GM21576 (cell line): Measurements from ENCODE around the gene DLG4.
"Not testable (repeated sequence)": the region's sequence is repeated elsewhere in the genome, so short reads cannot be mapped to it uniquely, and the experiment has no call there.

ENCODE experiments used
- ATAC-seq: cut with Tn5 transposase; IDR thresholded peaks from one replicate; pipeline ENCODE4 v1.9.1; 2021; ENCODE audit warnings: mild to moderate bottlenecking, moderate library complexity; ENCODE audit not compliant: unreplicated experiment

DLG4 gene

DNA sequence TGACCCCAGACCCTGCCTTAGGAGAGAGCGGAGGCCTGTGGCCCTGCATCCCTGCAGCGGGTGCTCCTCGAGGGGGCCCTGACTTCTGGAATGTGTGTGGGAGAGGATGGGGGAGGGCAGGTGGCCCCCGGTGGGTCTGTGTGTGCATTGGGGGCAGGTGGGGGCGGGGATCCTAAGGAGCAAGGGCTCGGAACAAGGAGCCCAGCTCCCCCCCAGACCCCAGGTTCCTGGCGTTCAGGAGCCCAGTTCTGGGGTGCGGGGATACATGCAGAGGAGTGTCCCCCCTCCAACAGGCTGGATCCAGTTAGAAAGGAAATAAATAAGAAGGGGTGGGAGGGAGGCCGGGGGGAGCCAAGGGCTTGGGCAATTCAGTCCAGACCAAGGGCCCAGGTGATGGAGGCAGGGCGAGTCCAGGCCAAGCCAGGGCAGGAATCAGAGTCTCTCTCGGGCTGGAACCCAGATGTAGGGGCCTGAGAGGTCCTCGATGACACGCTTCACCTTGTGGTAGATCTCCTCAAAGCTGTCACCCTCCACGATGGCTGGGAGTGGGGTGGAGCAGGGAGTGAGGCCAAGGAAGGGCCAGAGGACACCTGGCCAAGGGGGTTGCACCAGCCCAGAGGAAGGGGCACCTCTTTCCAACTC lies 29.2 kb downstream of the DLG4 start:
- ATAC-seq = no peak

DNA sequence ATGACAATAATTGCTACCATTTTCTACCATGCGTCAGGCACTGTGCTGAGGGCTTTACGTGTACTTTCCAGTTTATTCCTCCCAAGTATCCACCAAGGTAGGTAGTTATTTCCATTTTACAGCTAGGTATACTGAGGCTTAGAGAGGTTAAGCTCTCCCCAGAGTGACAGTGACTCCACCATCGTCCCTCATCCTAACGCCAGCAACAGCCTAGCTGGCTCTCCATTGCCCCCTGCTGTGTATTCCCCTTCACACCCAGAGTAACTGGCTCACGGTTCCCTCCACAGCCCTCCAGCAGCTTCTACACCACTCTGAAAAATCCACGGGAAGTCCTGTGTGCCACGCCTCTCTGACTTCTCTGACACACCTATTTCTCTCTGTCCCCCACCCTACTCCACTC lies 33.4 kb downstream of the DLG4 start:
- no peak for ATAC-seq

DNA sequence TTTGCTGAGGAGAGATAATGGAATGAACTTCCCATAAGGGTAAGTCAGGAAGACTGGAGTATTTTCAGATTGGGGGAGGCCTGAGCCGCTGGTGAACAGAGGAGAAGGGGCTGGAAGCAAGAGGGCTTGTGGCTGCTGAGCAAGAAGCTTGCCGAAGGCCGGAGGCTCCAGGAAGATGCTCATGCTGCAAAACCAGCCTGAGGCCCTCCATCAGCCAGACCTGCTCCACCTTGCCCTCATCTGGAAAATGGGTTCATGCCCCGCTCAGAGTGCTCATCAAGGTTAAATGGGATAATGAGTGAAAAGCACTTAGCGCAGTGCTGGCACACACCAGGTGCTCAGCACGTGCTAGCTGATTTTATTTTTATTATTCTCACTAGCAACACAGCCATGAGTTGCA lies 35.0 kb downstream of the DLG4 start:
- no peak for ATAC-seq

DNA sequence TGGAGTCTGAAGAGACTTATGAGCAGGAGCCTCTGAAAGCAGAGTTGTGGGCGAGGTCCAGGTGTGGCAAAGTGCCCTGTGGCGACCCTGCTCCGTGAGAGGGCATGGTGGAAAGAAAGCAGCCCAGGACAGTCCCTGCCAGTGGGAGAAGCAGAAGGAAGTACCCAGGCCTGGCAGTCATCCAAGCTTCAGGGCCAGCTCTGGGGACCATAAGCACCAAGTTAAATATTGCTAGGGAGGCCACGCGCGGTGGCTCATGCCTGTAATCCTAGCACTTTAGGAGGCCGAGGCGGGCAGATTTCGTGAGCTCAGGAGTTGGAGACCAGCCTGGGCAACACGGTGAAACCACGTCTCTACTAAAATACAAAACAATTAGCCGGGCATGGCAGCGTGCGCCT lies 35.5 kb downstream of the DLG4 start:
- ATAC-seq = no peak

DNA sequence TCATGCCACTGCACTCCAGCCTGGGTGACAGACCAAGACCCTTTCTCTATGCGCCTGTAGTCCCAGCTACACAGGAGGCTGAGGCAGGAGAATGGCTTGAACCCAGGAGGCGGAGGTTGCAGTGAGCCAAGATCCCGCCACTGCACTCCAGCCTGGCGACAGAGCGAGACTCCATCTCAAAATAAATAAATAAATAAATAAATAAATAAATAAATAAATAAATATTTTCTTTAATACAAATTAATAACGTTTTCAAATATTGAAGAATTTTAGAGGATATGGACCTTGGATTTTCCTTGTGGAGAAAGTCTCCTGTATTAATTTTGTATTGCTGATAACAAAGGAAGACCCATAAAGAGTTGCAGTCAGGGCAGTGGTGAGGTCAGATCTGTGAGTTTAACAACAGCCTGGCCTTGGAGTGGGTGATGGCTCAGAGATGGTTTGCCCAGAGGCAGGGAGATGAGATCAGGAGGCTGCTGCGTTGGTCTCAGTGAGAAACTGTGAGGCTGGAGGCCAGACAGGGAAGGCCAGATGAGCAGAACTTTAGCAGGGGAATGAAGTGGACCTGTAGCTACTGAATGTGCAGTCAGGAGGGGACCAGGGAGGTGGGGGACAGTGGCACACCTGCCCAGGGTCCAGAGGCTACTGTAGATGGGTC lies 36.1 kb downstream of the DLG4 start:
- no peak for ATAC-seq

DNA sequence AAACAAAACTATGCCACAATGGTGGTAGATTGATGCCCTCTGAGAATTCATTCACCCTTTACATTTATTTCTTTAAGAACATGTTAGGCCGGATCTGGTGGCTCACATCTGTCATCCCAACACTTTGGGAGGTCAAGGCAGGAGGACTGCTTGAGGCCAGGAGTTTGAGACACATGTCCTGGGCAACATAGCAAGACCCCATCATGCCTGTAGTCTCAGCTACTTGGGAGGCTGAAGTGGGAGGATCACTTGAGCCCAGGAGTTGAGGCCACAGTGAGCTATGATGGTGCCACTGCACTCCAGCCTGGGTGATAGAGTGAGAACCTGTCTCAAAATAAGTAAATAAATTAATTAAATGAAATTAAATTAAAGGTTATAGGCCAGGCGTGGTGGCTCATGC lies 37.5 kb downstream of the DLG4 start:
- not testable (repeated sequence) for ATAC-seq

DNA sequence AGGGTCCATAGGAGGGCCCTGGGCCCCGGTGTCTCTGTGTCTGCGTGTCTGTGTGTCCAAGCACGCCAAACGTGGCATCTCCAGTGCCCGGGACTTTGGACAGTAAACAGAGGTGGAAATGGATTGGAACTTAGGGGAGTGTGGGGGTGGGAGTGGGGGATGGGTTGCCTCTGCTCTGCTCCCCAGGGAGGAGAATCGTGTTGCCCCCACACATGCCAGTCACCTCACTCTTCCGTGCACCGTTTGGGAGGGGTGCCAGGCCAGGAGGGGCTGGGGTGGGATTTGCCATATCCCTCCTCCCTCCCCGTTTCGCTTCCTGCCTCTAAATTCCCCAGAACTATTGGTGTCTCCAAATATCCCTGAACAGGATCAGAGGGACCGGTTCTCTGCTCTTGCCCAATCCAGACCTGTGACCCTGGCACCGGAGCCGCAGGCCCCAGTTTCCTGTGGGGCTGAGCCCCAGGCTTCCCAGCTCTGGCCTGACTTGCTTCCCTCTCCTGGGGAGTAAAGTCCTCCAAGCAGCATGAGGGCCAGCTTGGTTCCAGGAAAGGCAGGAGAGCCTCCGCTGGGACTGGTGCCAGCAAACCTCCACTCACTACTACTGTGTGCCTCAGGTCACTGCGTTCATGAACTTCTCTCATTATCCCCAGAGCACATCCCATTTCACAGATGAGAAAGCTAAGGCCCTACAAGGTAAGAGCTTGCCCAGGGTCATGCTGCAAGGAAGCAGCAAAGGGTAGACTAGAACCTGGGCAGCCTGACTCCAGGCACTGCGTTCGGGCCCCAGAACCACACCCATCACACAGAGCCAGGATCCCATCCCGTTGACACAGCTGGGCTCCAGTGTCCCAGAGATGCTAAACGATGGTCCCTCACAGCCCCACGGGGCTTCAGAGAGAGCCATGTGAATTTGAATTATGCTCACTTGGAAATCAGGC lies 40.0 kb downstream of the DLG4 start, which contains the start of gene ASGR1:
Gene ASGR1, minus strand, starts transcription at position 54 of the 938 bp plus-strand sequence. CDS start 807 bp downstream, outside the sequence.
- ATAC-seq = no peak

DNA sequence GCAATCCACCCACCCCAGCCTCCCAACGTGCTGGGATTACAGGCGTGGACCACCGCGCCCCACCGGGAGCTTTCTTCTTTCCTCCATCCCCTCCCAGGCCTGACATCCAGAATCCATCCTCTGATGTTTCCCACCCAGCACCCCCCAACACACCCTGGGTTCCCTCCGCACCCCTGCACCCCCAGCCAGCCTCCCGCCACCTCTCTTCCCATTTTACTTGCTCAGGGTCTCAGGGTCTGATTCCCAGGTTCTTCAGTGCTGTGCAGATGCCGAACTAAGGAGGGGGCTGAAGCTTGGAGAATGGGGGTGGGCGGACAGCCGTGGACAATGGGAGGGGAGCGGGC lies 40.7 kb downstream of the DLG4 start:
- no peak for ATAC-seq

DNA sequence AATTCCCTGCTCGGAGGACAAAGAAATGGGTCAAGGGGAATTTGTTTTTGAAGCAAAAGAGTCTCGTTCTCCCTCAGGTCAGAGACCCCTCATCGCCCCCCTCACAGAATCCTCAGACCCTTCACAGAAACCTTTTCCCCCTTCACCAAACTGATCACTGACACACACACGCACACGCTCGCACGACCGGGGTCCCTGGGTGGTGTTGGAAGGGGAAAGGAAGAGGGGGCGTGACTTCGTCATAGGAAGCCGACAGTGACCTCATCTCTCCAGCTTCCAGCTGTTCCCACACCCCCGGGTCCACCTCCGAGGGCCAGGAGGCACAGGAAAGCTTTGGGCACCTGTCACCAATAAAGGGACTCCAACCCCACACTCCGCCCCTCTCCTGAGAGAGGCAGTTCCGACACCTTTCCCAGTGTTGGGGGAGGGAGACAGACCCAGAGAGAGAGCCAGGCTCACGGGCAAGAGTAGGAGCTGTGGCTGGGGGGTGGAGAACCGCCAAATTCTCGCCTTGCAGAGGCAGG lies 41.6 kb downstream of the DLG4 start:
- ATAC-seq = no peak

DNA sequence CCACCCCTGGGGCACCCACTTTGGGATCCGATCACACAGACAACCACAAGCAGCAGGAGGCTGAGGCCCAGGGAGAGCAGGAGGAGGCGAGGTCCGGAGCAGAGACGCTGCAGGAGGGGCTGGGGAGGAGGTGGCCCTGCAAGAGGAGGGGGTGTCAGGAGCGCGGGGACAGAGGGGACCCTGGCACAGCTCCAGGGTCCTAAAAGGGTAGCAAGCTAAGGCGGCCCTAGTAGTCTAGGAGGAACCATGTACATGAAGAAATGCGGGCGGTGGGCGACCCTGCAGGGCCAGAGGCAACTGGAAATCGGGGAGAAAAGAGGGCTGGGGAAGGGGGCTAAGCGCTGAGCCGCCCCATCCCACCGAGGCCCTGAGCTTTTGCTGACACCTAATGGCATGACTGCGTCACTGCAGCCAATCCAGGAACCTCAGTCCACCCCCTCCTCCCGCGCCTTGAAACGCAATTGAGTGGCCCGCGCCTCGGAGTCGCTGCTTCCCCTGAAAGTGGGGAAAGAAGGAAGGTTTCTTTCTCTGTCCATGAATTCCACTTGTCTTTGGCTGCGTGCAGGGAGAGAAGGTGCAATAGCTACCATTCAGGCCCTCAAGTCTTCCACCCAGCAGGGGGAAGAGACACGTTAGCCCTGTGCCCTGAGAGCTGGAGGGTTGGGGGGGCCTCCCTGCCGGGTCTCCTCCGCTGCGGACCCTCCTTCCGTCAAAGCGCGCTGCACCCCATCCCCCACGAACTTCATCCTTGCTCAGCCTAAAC lies 42.3 kb downstream of the DLG4 start:
- no peak for ATAC-seq

DNA sequence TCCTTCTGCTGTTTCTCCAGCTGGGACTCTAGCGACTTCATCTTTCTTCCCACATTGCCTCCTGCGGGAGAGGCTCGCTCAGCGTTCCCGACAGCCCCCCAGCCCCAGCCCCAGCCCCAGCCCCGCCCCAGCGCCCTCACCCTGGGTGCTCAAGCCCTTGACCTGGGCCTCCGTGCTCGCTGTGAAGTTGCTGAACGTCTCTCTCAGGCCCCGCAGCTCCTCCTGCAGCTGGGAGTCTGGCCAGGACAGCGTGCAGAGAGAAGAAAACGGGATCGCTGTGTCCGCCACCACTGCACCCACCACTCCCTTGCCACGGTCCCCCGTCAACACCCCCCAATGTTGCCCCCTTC lies 42.8 kb downstream of the DLG4 start:
- ATAC-seq = no peak

DNA sequence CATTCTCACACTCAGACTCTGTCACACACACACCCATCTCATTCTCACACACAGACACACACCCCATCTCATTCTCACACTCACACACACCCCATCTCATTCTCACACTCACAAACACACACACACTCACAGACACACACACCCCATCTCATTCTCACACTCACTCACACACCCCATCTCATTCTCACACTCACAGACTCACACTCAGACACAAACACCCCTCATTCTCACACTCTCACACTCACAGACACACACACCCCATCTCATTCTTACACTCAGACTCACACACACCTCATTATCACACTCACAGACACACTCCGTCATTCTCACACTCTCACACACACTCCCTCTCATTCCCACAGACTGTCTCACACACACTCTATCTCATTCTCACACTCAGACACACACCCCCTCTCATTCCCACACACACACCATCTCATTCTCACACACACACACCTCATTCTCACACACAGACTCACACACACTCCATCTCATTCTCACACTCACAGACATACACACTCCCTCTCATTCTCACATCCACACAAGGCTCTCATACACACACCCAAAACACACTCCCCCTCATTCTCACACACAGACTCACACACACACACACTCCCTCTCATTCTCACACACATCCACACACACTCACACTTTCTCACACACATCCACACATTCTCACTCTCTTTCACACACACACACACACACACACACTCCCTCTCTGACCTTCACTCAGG lies 43.4 kb downstream of the DLG4 start:
- ATAC-seq = no peak

DNA sequence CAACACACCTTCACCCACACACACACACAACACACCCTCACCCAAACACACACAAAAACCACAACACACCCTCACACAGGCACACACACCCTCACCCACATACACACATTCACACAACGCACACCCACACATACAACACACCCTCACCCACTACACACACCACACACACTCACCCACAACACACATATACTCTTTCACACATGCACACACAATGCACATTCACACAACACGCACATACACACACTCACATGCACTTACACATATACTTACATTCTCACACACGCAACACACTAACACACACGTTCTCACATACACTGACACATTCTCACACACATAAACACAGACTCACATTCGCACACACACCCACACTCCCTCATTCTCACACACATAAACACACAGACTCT lies 44.3 kb downstream of the DLG4 start:
- no peak for ATAC-seq

DNA sequence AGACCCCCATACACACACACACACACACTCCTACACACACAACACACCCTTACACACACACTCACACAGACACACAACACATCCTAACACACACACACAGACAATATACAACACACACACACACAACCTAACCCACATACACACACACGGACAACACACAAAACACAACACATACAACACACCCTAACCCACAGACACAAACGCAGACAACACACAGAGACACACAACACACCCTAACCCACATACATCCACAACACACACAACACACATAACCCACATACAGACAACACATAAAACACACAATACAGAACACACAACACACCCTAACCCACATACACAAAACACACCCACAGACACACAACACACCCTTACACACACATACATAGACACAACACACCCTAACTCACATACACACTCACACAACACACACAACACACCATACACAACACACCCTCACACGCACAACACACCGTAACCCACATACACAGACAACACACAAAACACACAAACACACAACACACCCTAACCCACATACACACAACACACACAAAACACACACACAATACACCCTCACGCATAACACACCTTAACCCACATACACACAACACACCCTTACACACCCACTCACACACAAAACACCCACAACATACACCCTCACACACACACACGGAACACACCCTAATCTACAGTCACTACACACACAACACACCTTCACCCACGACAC lies 44.9 kb downstream of the DLG4 start:
- no peak for ATAC-seq

DNA sequence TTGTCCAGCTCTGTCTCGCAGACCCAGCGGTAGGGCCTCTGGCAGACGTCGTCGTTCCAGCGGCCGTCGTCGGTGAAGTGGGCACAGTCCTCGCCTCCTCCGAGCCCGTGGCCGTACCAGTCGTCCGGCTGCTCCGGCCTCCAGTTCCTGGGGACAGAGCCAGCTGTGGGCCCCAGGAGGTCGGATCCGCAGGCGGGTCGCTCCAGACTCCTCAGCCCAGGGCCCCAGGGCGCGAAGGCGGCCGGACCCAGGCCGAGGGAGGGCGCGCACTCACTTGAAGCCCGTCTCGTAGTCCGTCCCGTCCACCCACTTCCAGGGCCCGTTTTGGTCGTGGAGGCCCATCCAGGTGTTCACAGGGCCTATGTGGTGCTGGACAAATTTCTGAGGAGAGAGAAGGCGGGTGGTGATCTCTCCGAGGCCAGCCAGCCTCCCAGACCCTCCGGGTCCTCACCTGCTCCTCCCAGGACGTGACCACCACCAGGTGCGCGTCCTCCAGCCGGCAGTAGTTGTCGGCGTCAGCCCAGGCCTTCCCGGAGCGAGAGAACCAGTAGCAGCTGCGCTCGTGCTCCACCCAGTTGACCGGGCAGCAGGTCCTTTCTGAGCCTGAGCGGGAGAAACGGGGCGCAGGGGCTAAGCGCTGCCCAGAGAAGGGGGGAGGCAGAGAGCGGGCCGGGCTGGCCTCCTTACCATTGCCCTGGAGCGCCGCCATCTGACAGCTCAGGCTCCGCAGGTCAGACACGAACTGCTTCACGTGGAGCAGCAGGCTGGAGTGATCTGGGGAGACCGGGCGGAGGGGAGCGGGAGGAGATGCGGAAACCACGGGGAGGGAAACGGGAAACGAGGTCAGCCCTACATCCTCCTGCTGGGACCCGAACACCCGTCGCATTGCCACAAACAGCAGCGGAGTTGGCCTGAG lies 45.7 kb downstream of the DLG4 start:
- ATAC-seq = no peak

DNA sequence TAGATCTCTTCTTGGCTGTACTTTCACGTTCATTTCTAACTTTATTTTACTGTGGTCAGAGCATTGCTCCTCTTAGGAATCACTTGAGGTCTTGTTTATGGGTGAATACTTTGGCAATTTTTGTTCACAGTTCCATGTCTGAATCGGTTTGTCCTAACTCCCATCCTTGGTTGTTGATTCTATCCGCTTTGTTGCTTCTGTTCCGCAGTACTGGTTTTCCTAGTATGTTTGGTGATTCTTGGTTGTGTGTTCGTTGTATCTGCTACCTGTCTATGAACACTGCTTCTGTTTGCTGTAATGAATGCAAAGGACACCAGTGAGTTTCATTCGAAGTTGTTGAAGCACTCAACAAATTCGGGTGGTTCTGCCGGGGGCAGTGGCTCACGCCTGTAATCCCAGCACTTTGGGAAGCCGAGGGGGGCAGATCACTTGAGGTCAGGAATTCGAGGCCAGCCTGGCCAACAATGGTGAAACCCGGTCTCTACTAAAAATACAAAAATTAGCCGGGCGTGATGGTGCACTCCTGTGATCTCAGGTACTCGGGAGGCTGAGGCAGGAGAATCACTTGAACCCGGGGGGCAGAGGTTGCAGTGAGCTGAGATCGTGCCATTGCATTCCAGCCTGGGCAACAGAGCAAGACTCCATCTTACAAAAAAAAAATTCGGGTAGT lies 47.0 kb downstream of the DLG4 start:
- not testable (repeated sequence) for ATAC-seq

DNA sequence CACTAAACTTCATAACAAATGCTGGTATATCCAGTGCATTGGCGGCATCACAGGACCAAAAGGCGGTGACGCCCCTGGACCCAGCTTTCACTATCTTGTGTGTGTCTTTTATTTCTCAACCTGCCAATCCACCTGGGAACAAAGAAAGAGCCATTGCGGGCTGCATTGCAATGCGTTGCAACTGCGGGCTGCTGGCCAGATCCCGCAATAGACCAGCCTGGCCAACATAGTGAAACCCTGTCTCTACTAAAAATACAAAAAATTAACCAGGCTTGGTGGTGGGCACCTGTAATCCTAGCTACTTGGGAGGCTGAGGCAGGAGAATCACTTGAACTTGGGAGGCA lies 50.1 kb downstream of the DLG4 start:
- ATAC-seq = not testable (repeated sequence)
